ENCODE results near the gene NPHS2. TPM values are rescaled to one million over a fixed set of nuclear protein-coding genes. Genes with fewer than 3 reads are reported as not detected.
"Not testable (repeated sequence)": the region's sequence is repeated elsewhere in the genome, so short reads cannot be mapped to it uniquely, and the experiment has no call there.

NPHS2 gene
- total RNA-seq, 4 donors from 2014 or later = not detected

GRCh38 chr1:179545321-179545720 is 30.4 kb downstream of the NPHS2 start:
- peaks cover 4% of the 10 kb centered on the region for H3K27me3 ChIP-seq
- H3K27ac ChIP-seq = no peak overlapping the region
- no peaks in the 10 kb centered on the region for H3K36me3 ChIP-seq
- no peak overlapping the region for H3K4me3 ChIP-seq
- no peak for TF ChIP-seq POLR2AphosphoS5 (IDR thresholded peaks at IDR 0.05)
- no peak for TF ChIP-seq EP300 (IDR thresholded peaks at IDR 0.05)
- no peak for TF ChIP-seq POLR2A (IDR thresholded peaks at IDR 0.05)
- no peak for TF ChIP-seq CTCF (IDR thresholded peaks at IDR 0.05)
- WGBS = 48% methylated on average over 3 of the region's 3 CpGs
- no peaks in the 10 kb centered on the region for H3K9me3 ChIP-seq
- H3K4me1 ChIP-seq = no peaks in the 10 kb centered on the region
- DNase-seq (ENCODE audit: low spot score in 2 of 2) = no peak

- 57% methylated on average over 2 of the region's 2 CpGs for WGBS
- no peaks in the 10 kb centered on the region for H3K9me3 ChIP-seq
- H3K36me3 ChIP-seq = no peaks in the 10 kb centered on the region
- no peak overlapping the region for H3K27ac ChIP-seq
- peaks cover 4% of the 10 kb centered on the region for H3K27me3 ChIP-seq
- no peaks in the 10 kb centered on the region for H3K4me1 ChIP-seq
- H3K4me3 ChIP-seq = no peak overlapping the region
- DNase-seq (ENCODE audit: low spot score in 2 of 2) = no peak
- TF ChIP-seq CTCF (IDR thresholded peaks at IDR 0.05) (no peak), POLR2AphosphoS5 (IDR thresholded peaks at IDR 0.05) (no peak), POLR2A (IDR thresholded peaks at IDR 0.05) (no peak), EP300 (IDR thresholded peaks at IDR 0.05) (no peak)
Measured at GRCh38 chr1:179541774-179542173, 34.0 kb downstream of the NPHS2 start.

- Histone ChIP-seq H3K4me1 (no peaks in the 10 kb centered on the region), H3K27me3 (no peaks in the 10 kb centered on the region), H3K27ac (no peak overlapping the region), H3K9me3 (no peaks in the 10 kb centered on the region), H3K36me3 (no peaks in the 10 kb centered on the region), H3K4me3 (no peak overlapping the region)
- 50% methylated on average over 1 of the region's 1 CpG for WGBS
- TF ChIP-seq POLR2A (IDR thresholded peaks at IDR 0.05) (no peak), EP300 (IDR thresholded peaks at IDR 0.05) (no peak), CTCF (IDR thresholded peaks at IDR 0.05) (no peak), POLR2AphosphoS5 (IDR thresholded peaks at IDR 0.05) (no peak)
- no peak for DNase-seq (ENCODE audit: low spot score in 2 of 2)
Measured at GRCh38 chr1:179530352-179530751, 45.4 kb downstream of the NPHS2 start.

GRCh38 chr1:179529482-179530195 is 46.1 kb downstream of the NPHS2 start:
- H3K4me1 ChIP-seq = no peaks in the 10 kb centered on the region
- no peak for TF ChIP-seq POLR2A (IDR thresholded peaks at IDR 0.05)
- TF ChIP-seq POLR2AphosphoS5 (IDR thresholded peaks at IDR 0.05) = no peak
- no peak for TF ChIP-seq EP300 (IDR thresholded peaks at IDR 0.05)
- no peak for TF ChIP-seq CTCF (IDR thresholded peaks at IDR 0.05)
- 76% methylated on average over 8 of the region's 8 CpGs for WGBS
- H3K4me3 ChIP-seq = no peak overlapping the region
- H3K36me3 ChIP-seq = no peaks in the 10 kb centered on the region
- no peak for DNase-seq (ENCODE audit: low spot score in 2 of 2)
- no peaks in the 10 kb centered on the region for H3K27me3 ChIP-seq
- H3K27ac ChIP-seq = no peak overlapping the region
- no peaks in the 10 kb centered on the region for H3K9me3 ChIP-seq

- H3K36me3 ChIP-seq; H3K9me3 ChIP-seq; DNase-seq (ENCODE audit: low spot score in 2 of 2); H3K4me1 ChIP-seq; H3K27ac ChIP-seq; H3K4me3 ChIP-seq; H3K27me3 ChIP-seq: not testable (repeated sequence)
- 100% methylated on average over 1 of the region's 1 CpG for WGBS
Measured at GRCh38 chr1:179518544-179518943, 57.2 kb downstream of the NPHS2 start.

All from suprapubic skin (tissue), 4 donors.